GM13976 (cell line): ENCODE data around the gene RNU4-1.
"Not testable (repeated sequence)": the region's sequence is repeated elsewhere in the genome, so short reads cannot be mapped to it uniquely, and the experiment has no call there.

ENCODE experiments used
- DNase-seq: peaks from one replicate; pipeline ENCODE4 v3.0.0; 2012; ENCODE audit warnings: low spot score
- in situ Hi-C: fragments of 300-500 bp; cut with MboI; formaldehyde crosslinking; loops from one replicate; pipeline ENCODE4 v1.12.0; 2022; ENCODE audit warnings: low sequenced_read_pairs, mixed read lengths, inconsistent platforms; ENCODE audit not compliant: unreplicated experiment
- TF ChIP-seq, protein P1 (sequence below): IDR thresholded peaks from 2 replicates; pipeline ENCODE4 v1.5.1; 2012; ENCODE audit warnings: borderline replicate concordance, mild to moderate bottlenecking; ENCODE audit not compliant: insufficient read depth; ENCODE audit errors: extremely low read depth, missing control alignments, control extremely low read depth

RNU4-1 gene

DNA sequence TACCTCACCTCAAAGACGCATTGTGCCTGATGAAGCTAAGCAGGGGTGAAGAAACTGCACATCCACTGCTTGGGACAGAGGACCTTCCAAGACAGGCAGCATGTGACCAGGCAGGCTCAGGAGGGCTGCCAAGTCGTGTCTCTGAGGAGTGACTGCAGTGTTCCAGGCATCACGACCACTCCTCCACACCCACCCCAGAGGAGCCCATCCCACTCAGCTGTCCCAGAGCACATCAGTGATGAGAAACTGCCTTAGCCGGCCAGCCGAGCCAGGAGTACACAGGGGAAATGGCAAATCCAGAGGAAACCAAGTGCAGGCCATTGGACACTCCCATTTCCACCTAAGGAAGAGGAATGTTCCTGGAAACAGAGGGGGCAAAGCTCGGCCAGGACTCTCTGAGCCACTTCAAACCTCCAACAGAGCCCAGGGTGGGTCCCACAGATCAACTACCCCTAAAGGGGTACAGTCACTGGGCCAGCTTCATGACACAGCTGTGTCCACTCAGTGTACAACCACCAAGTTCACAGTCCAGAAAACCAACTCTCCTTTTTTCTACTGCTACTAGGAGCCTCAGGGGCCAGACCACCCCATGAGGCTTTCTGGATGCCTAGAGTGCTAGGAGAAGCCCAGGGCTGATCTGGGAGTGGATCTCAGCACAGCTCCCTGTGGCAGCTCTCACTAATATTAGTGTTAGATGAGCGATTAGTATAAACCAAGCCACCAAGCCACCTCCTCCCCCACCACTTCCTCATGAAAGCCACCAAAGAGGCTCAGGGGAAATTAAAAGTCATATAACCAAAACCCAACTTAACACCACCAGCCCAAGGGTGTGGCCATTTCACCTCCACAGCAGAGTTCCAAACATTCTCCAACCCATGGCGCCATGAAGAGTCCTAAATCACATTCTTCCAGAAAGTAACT lies 42.9 kb downstream of the RNU4-1 start:
- TF ChIP-seq, protein P1, sequence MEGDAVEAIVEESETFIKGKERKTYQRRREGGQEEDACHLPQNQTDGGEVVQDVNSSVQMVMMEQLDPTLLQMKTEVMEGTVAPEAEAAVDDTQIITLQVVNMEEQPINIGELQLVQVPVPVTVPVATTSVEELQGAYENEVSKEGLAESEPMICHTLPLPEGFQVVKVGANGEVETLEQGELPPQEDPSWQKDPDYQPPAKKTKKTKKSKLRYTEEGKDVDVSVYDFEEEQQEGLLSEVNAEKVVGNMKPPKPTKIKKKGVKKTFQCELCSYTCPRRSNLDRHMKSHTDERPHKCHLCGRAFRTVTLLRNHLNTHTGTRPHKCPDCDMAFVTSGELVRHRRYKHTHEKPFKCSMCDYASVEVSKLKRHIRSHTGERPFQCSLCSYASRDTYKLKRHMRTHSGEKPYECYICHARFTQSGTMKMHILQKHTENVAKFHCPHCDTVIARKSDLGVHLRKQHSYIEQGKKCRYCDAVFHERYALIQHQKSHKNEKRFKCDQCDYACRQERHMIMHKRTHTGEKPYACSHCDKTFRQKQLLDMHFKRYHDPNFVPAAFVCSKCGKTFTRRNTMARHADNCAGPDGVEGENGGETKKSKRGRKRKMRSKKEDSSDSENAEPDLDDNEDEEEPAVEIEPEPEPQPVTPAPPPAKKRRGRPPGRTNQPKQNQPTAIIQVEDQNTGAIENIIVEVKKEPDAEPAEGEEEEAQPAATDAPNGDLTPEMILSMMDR, result no peak
- in situ Hi-C loops, result no loop called here
- DNase-seq, result peak; percentile 56

DNA sequence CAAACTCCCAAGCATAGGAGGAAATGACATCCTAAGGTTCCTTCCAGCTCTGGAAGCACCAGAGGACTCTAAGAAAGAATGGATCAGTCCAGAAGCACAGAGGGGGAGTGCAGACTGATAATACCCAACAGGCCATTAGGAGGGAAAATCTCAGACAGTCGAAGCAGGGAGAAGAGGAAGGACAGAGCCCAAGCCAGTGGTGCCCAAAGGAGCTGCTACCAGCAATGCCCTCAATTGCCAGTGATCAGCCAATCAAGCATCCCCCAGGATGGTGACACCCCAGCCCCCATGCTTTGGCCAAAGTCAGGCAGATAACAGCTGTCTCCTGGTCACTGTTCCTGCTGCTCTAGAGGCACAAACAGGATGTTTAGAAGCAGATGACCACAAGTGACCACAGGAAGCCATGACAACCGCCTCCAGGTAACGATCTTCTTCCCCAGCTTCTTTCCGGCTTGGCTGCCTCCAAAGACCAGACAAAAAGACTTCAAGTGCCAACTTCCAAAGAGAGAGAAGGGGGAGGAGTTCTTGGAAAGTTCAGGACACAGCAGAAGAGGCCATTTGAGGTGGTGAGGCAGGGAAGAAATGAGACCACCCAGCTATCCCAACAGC lies 43.7 kb downstream of the RNU4-1 start:
- in situ Hi-C loops, result no loop called here
- DNase-seq, result no peak
- TF ChIP-seq, protein P1, result no peak

DNA sequence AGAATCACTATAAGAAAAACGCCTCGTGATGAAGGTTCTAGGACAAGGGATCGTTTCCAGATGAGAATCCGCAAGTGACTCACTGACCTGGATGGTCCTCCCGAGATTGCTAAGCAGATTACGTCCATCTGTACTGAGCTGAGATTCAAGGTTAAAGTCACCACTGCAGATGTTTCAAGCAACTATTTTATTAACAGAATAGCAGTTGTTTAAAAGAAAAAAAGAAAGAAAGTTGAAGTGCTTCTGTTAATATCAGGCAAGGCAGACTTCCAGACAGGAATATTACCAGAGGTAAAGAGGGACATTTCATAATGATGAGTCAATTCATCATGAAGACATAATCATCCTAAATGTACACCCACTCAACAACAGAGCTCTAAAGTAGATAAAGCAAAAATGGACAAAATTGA lies 45.4 kb downstream of the RNU4-1 start:
- TF ChIP-seq, protein P1, result no peak
- in situ Hi-C loops, result no loop called here
- no peak for DNase-seq

DNA sequence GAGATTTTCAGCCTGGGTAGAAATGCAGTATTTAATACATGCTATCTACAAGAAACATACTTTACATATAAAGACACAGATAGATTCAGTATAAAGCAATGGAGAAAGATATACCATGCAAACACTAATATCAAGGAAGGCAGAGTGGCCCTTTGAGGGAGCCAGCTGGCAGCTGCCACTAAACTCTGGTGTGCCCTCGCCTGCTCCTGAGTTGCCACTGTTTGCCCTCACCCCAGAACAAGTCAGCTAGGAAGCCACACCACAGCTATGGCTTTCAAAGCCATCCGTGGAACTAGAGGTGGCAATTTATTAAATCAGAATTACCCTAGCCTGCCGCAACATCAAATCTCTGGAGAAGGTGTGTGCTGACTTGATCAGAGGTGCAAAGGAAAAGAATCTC lies 45.9 kb downstream of the RNU4-1 start:
- TF ChIP-seq, protein P1, result no peak
- no peak for DNase-seq
- in situ Hi-C loops, result no loop called here

DNA sequence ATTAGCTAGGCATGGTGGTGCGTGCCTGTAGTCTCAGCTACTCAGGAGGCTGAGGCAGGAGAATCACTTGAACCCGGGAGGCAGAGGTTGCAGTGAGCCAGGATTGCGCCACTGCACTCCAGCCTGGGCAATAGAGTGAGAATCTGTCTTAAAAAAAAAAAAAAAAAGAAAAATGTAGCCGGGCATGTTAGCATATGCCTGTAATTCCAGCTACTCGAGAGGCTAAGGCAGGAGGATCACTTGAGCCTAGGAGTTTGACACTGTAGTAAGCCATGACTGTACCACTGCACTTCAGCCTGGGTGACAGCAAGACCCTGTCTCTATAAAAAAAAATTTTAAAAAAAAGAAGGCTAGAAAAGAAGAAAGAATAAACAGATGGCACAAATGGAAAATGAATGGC lies 46.3 kb downstream of the RNU4-1 start:
- DNase-seq, in situ Hi-C loops: not testable (repeated sequence)
